ENCODE data around the gene OR1F1. TPM values are rescaled to one million over a fixed set of nuclear protein-coding genes. Genes with fewer than 3 reads are reported as not detected.
A peak's percentile ranks its signal among the peaks of the same experiment; 100 is the strongest.

Gene OR1F1
- total RNA-seq, 4 donors from 2014 or later = not detected

DNA sequence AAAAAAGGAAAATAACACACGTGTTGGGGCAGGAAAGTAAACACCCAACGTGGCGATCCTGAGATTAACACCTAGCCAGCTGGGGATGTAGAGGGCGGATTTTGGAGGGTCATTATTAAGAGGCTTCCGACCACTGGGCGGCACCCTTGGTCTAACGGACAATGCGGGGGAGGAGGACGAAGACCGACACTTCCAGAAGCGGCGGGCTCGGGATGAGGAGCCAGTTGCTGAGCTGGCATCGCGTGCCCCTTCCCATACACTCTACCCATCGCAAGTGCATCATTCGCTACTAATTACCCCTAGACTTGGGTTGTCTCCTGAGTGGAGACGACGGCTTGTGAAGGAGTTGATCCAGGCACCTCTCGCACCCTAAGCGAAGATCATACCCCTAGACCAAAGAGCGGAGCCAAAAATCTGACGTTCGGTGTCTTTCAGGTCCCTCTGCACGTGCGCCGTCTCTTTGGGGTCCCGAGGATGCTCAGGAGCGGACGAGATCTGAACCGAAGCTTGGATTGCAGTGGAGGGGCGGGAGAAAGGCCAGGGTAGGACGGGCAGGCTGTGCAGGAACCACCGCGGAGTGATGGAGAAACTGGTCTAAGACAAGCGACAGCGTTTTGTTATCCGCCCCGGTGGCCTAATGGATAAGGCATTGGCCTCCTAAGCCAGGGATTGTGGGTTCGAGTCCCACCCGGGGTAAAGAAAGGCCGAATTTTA lies 35.6 kb upstream of the OR1F1 start:
- TF ChIP-seq, protein P1, sequence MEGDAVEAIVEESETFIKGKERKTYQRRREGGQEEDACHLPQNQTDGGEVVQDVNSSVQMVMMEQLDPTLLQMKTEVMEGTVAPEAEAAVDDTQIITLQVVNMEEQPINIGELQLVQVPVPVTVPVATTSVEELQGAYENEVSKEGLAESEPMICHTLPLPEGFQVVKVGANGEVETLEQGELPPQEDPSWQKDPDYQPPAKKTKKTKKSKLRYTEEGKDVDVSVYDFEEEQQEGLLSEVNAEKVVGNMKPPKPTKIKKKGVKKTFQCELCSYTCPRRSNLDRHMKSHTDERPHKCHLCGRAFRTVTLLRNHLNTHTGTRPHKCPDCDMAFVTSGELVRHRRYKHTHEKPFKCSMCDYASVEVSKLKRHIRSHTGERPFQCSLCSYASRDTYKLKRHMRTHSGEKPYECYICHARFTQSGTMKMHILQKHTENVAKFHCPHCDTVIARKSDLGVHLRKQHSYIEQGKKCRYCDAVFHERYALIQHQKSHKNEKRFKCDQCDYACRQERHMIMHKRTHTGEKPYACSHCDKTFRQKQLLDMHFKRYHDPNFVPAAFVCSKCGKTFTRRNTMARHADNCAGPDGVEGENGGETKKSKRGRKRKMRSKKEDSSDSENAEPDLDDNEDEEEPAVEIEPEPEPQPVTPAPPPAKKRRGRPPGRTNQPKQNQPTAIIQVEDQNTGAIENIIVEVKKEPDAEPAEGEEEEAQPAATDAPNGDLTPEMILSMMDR (IDR thresholded peaks at IDR 0.05 in 4 of 5, conservative IDR thresholded peaks at IDR 0.05 in 1 of 5) = peak in 4 of 5 experiments; percentile 18 to 46 (median 35)
- TF ChIP-seq POLR2A (IDR thresholded peaks at IDR 0.05) = no peak
- Histone ChIP-seq H3K4me1 (peaks cover 10 to 13% of the 10 kb centered on the region in 2 donors), H3K27me3 (peaks cover 17 to 32% (median 24%) of the 10 kb centered on the region in 3 donors), H3K36me3 (no peaks in the 10 kb centered on the region), H3K4me3 (peak overlapping the region; percentile 40 to 67 (median 42)), H3K9me3 (no peaks in the 10 kb centered on the region), H3K27ac (peak overlapping the region; percentile 11 to 52 (median 32))
- ATAC-seq = peak; percentile 40 to 49
- in situ Hi-C loops (cut with MboI; ENCODE audit: low sequenced_read_pairs in 4 of 4) (no loop called here), intact Hi-C loops (cut with DNase I; ENCODE audit: low total_unique reads) (loop anchor here (1.0 to 10.0 kb wide), 2 partner anchors 14 to 352 kb away; partner anchors contain the start of gene CLUAP1)
- DNase-seq = peak; percentile 66 to 81

DNA sequence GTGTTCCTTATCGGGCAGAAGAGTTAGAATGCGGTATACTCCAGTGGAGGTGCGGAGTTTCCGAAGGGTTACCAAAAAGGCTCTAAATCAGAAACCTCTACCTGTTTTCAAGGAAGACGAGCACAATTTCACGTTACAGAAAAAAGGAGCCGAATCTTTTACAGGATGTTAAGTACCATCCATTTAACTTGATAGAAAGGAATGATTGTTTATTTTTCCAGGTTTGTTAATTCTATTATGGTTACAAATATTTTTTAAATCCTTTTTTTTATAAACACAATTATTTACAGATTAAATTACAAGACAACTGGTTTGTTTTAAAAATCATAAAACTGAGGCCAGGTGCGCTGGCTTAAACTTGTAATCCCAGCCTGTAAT lies 35.0 kb upstream of the OR1F1 start:
- no peak for TF ChIP-seq POLR2A (IDR thresholded peaks at IDR 0.05)
- TF ChIP-seq, protein P1 (IDR thresholded peaks at IDR 0.05 in 4 of 5, conservative IDR thresholded peaks at IDR 0.05 in 1 of 5) = no peak
- H3K36me3 ChIP-seq = no peaks in the 10 kb centered on the region
- H3K4me1 ChIP-seq = peaks cover 13 to 16% of the 10 kb centered on the region in 2 donors
- DNase-seq (no peak), ATAC-seq (no peak)
- H3K9me3 ChIP-seq = no peaks in the 10 kb centered on the region
- peaks cover 23 to 37% (median 29%) of the 10 kb centered on the region in 3 donors for H3K27me3 ChIP-seq
- peak overlapping the region in 1 of 4 donors; percentile 41 for H3K4me3 ChIP-seq
- in situ Hi-C loops (cut with MboI; ENCODE audit: low sequenced_read_pairs in 4 of 4) (no loop called here), intact Hi-C loops (cut with DNase I; ENCODE audit: low total_unique reads) (loop anchor here (1.0 to 10.0 kb wide), 2 partner anchors 13 to 352 kb away; partner anchors contain the start of gene CLUAP1)
- peak overlapping the region in 3 of 4 donors; percentile 30 to 52 (median 35) for H3K27ac ChIP-seq

DNA sequence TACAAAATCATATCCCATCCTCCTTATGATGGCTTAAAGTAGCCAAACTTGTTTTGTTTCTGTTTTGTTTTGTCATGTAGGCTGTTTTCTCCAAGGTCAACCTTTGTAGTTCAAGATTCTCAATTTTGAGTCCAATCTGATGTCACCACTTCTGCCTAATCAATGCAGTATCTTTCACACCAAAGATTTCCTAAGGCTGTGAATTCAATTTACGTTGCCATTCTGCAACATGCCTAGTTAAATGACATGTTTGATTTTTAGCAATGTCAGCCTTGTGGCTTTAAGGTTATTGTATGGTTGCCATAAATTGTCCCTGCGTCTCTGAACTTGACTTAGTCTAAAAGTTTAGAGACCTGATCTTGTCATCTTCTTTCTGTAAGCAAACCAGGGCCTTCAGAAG lies 32.8 kb upstream of the OR1F1 start:
- intact Hi-C loops (cut with DNase I; ENCODE audit: low total_unique reads) (loop anchor here (10.0 kb wide), 1 partner anchor 350 kb away; the partner anchor contains the start of gene CLUAP1), in situ Hi-C loops (cut with MboI; ENCODE audit: low sequenced_read_pairs in 4 of 4) (no loop called here)
- TF ChIP-seq POLR2A (IDR thresholded peaks at IDR 0.05) = no peak
- TF ChIP-seq, protein P1 (IDR thresholded peaks at IDR 0.05 in 4 of 5, conservative IDR thresholded peaks at IDR 0.05 in 1 of 5) = no peak
- H3K9me3 ChIP-seq = no peaks in the 10 kb centered on the region
- no peak for DNase-seq
- H3K27me3 ChIP-seq = peaks cover 42 to 59% (median 51%) of the 10 kb centered on the region in 3 donors
- H3K4me1 ChIP-seq = peaks cover 7 to 18% of the 10 kb centered on the region in 2 donors
- no peak overlapping the region for H3K4me3 ChIP-seq
- no peak for ATAC-seq
- no peaks in the 10 kb centered on the region for H3K36me3 ChIP-seq
- no peak overlapping the region for H3K27ac ChIP-seq

DNA sequence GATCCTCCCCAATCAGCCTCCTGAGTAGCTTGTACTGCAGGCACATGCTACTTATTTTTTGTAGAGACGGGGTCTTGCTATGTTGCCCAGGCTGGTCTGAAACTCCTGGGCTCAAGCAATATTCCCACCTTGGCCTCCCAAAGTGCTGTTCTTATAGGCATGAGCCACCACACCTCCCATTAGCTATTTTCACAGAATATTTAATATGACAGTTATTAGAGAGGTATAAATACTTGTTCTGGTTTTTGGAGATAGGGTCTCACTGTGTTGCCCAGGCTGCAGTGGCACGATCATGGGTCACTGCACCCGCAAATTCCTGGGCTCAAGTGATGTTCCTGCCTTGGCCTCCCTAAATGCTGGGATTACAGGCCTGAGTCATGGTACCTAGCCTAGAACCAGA lies 32.0 kb upstream of the OR1F1 start:
- Histone ChIP-seq H3K4me1 (peaks cover 7 to 18% of the 10 kb centered on the region in 2 donors), H3K36me3 (no peaks in the 10 kb centered on the region), H3K9me3 (no peaks in the 10 kb centered on the region), H3K4me3 (no peak overlapping the region), H3K27me3 (peaks cover 42 to 60% (median 59%) of the 10 kb centered on the region in 3 donors), H3K27ac (no peak overlapping the region)
- no peak for DNase-seq
- intact Hi-C loops (cut with DNase I; ENCODE audit: low total_unique reads) (loop anchor here (10.0 kb wide), 1 partner anchor 349 kb away; the partner anchor contains the start of gene CLUAP1), in situ Hi-C loops (cut with MboI; ENCODE audit: low sequenced_read_pairs in 4 of 4) (no loop called here)
- no peak for TF ChIP-seq POLR2A (IDR thresholded peaks at IDR 0.05)
- TF ChIP-seq, protein P1 (IDR thresholded peaks at IDR 0.05 in 4 of 5, conservative IDR thresholded peaks at IDR 0.05 in 1 of 5) = no peak
- ATAC-seq = no peak
